Stromal cell of bone marrow (primary cell): ENCODE data around the gene XRN2.
"Not testable (repeated sequence)": the region's sequence is repeated elsewhere in the genome, so short reads cannot be mapped to it uniquely, and the experiment has no call there.

Experiments
- DNase-seq: peaks from one replicate; pipeline ENCODE4 v3.0.0-alpha.2; 2012; ENCODE audit warnings: low read depth

XRN2 gene

DNA sequence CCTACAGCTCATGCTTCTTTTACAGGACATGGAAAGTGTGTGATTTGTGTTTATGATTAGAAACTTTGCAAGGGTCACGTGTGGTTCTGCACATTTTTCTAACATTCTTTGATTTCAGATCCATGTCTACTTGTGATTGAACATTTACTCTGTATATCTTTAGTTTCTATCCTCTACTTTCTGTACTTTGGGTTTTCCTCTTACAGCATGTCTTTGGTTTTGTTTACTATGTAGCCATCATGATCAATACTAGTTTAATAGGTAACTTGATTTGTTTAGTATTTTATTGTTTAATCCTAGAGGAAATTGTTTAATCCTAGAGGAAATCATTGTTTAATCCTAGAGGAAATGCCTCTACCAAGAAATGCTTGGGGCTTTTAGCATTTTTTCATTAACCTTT lies 41.8 kb downstream of the XRN2 start:
- no peak for DNase-seq

GRCh38 chr20:21352703-21353102 lies 49.6 kb downstream of the XRN2 start:
- peak; percentile 10 for DNase-seq

GRCh38 chr20:21353236-21353635 lies 50.1 kb downstream of the XRN2 start:
- peak; percentile 13 for DNase-seq

DNA sequence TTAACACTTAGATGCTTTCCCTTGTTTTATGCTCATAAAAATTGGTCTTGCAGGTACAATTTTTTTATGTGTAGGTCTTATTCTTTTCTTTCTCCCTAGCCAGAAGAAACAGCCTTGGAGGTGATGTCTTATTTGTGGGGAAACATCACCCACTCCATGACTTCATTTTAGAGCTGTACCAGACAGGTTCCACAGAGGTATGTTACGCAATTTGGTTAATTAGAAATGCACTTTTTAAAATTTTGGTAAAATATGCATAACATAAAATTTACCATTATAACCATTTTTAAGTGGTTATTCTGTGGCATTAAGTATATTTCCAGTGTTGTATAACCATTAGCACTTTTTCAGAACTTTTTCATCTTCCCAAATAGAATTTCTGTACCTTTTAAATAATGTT lies 52.9 kb downstream of the XRN2 start:
- DNase-seq = no peak

DNA sequence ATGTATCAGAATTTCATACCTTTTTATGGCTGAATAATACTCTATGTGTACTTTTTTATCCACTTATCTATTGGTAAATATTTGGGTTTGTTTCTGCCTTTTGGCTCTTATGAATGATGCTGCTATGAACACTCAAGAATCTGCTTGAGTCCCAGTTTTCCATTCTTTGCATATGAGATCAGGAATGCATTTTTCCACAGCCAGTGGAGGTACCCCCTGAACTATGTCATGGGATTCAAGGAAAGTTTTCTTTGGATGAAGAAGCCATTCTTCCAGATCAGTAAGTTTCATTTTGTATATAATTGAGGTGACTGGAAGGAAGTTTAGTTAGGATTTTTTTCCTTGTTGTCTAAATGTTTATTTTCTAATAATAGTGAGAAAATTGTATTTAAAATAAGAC lies 53.3 kb downstream of the XRN2 start:
- DNase-seq = no peak

DNA sequence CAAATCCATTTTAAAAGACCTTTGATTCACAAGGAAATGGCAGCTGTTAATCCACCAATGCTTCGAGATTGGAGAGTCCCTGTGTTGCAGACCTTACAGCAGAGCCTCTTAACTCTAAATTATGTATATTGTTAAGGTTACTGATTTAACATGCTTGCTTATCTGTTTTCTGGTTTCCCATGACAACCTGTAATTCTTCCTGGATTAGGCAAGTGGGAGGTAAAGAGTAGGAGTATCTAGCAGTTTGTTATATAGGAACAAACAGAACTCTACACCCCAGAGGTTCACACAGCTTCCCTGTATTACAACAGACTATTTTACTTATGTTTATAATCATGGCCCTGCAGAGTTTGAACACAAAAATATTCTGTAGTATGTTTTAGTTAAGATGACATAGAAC lies 54.7 kb downstream of the XRN2 start:
- DNase-seq = no peak

- DNase-seq = no peak
These were observed 55.6 kb downstream of the XRN2 start for GRCh38 chr20:21358737-21359136.

DNA sequence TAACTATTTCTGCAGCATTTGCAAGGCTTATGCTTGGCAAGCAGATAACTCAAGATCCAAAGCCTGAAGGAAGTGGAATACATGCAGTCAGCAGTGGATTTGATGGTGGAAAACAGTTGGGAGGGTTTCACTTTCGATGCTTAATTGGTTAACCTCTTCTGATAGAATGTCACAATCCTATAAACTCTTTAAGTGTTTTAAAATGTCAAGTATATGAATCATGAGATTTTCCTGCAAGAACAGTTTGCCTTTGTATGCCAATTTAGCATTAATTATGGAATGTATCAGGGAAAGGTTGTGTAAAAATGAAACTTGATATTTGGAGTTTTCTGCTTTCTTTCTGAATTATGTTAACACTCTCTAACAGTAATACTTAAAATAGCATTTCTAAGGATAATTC lies 57.6 kb downstream of the XRN2 start:
- peak; percentile 2 for DNase-seq

DNA sequence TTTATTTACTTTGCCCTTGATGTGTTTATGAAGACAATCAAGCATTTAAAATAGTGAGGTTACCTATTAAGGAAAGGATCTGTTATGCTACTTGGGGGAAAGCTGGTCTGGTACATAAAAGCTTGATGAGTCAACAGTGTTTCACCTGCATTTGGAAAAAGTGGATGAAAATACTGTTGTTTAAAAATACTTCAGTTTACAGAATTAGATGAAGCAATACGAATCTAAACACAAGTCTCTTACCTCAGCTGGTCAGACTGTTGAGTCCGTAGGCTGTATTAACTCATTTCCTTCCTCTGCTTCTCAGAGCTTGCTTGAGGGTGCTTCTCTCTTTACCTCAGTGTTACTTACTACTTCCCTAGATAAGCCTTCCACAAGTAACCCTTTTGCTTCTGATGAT lies 58.1 kb downstream of the XRN2 start:
- DNase-seq = no peak

GRCh38 chr20:21364413-21364812 lies 61.3 kb downstream of the XRN2 start:
- no peak for DNase-seq

GRCh38 chr20:21365771-21366170 lies 62.6 kb downstream of the XRN2 start:
- no peak for DNase-seq

GRCh38 chr20:21366273-21366672 lies 63.1 kb downstream of the XRN2 start:
- DNase-seq = not testable (repeated sequence)

GRCh38 chr20:21368791-21369190 lies 65.7 kb downstream of the XRN2 start:
- no peak for DNase-seq

DNA sequence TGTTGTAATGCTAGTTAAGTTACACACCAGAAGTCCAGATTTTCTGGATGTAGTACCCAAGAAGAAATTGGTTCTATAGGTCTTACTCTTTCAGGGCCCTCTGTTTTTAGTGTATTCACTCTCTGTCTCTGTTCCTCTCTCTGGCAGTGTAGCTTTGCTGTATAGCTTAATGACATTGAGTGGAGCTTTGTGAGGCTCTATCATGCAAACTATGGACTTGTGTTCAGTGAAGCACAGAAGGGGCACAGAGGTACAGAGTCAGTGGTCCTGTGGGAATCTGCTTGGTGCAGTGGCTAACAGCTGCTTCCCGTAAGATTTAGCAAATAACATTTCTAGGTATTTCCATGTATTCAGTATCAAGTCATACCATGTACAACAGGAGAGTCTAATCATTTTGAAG lies 68.1 kb downstream of the XRN2 start:
- DNase-seq = no peak

DNA sequence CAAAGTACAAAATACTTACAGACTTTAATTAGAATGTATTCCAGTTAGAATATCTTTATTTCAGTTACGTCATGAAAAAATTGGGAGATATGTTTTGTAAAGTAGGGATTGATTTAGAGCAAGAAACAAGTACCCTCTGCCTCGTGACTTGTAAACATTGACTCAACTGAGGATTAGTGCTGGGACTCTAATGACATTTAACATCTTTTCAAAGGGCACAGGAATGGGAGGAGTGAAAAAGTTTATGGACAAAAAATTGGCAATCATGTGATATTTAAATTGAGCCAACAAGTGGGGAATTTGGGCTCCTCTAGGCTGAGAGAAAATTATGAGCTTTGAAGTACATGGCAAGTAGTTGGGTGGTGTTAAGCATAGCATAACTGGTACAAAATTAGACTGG lies 68.9 kb downstream of the XRN2 start:
- no peak for DNase-seq

GRCh38 chr20:21373436-21373835 lies 70.3 kb downstream of the XRN2 start:
- DNase-seq = no peak

DNA sequence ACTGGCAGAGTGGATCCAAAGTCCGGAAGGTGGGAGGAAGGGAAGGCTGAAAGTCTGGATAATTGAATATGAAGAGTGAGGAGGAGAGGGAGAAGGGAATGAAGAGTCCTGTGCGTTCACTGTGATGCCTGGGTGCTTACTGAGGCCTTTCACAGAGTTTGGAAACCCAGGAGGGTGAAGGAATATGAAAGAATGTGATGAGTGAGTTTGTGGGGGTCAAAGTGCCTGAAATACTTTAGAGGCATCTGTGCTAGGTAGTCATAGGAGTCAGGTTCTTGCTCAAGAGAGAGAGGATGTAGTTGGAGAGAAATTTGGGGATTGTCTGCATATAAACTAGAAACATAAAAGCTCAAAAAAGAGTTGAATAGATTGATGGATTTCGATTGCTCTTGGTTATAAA lies 73.5 kb downstream of the XRN2 start:
- DNase-seq = no peak

DNA sequence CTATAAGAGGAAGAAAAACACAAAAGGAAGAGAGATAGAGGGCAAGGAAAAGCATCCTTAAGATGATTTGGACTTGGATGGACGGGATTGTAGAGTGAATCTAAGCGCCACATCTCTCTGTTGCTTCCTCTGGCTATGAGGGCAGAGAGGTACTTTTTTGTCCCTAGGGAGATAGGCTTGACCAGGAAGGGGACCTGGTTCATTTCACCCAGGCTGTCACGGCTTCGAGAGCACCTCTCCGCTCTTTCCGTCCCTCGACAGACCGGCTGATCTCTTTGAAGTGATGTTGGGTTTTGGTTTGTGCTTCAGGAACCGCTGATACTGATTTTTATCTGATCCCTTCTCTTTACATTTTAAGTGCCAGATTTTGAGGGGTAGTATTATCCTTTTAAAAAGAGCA lies 74.6 kb downstream of the XRN2 start:
- DNase-seq = no peak

- no peak for DNase-seq
These were observed 75.1 kb downstream of the XRN2 start for GRCh38 chr20:21378259-21378658.

DNA sequence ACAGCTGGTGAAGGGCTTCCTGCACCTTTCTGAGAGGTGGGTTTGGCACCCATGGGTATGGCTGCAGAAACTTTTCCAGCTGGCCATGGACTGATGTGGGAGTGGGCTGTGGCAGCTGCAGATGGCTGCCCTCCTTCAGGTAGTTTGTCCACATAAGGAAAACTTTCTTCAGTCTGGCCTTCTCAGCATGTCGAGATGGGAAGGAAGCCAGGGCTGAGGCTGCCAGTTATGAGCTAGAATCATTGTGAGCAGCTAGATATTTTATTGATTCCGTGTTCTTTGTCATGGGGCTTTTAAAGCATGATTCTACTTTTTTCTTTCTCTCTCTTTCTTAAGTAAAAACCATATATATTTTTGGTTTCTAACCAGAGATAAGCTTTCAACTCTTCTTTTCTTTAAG lies 77.6 kb downstream of the XRN2 start:
- DNase-seq = peak; percentile 9

DNA sequence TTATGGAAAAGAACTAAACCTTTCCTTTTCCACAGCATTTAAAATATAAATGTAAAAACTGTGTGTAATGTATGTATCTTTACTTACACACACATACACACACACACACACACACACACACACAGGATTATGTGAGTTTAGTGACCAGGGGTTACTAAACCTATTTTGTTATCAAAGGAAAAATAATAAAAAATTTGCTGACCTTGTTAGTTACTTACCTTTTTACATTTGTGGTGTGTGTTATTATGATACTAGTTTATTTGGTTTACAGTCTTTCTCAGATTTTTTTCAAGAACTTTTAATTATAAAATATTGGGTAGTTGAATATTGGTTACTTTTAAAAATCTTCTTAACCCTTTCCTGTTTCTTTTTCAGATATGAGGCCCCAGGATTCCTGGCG lies 78.5 kb downstream of the XRN2 start:
- DNase-seq = no peak

DNA sequence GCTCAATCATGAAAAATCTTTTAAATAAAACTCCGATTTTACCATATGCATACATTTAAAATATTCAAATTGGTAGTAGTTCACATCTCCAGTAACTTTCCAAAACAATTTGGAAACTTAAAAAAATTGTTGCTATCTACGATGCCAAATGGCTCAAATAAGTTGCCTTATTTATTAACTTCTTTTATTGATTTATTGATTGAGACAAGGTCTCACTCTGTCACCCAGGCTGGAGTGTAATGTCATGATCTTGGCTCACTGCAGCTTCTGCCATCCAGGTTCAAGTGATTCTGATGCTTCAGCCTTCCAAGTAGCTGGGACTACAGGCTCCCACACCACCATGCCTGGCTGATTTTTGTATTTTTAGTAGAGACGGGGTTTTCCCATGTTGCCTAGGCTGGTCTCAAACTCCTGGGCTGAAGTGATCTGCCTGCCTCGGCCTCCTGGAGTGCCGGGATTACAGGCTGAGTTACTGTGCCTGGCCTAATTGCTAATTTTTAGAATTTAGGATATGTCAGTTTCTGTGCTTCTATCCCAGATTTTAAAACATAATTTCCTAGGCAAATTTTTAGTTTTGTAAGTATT lies 81.3 kb downstream of the XRN2 start:
- DNase-seq = no peak

DNA sequence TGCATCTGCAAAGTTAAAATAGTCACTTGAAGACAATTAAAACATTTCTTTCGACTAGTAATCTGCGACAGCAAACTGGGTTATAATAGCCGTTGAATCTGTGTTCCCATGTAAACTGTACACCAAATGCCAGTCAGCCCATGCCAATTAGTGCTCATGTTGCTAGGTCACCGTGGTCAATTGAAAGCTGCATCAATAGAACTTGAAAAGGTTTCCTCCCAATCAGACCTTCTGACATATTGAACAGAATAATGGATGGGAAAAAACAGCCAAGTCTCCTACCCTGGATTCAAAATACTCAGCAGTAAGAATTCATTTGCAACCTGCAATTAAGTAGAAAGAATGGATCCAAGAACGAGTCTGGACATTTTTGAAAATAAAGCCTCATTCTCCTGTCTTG lies 83.0 kb downstream of the XRN2 start:
- DNase-seq = no peak

DNA sequence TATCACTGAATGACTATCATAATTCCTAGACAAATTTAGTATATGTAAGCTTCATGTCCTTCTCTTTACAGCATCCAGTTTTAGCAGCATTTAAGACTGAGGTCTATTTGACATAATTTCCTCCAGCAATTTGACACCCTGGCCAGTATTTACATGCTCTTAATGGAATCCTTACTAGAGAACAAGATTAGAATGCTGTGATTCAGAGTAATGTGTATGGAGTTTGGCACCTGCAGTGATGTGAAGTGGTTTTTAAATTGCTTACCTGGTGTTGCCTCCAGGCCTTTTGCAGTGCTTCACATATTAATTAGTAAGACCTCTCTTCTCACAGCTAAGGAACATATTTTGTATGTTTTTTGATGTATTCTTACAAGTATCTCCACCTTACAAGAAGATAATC lies 84.4 kb downstream of the XRN2 start:
- no peak for DNase-seq

DNA sequence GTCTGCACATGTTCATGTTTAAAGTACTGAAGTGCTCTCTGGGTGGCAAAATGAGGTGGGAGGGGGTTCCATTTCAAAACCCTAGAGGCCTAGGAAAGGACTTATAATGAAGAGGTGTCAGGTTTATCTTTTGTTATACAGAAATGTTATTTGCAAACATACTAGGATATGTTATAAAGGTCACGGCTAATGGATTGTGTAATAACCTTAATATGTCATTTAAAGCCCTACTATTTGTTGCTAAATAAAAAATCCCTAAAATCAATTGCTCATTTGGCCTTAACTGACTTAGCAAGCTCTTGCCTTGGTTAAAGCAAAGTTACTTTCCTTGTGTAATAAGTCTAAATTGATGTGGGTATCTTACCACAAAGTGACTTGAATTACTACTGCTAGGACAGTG lies 85.4 kb downstream of the XRN2 start:
- no peak for DNase-seq
